RKO (cell line): ENCODE data around the gene XAGE2.
"Not testable (repeated sequence)": the region's sequence is repeated elsewhere in the genome, so short reads cannot be mapped to it uniquely, and the experiment has no call there.

Source experiments
- DNase-seq: peaks from one replicate; pipeline ENCODE4 v3.0.0-alpha.2; 2016; ENCODE audit warnings: low spot score

The XAGE2 gene

GRCh38 chrX:52368368-52369055 lies at the start of gene XAGE2:
Gene XAGE2, plus strand, starts transcription at chrX:52369021. Its CDS starts 994 bp downstream, at chrX:52370015.
- no peak for DNase-seq

- no peak for DNase-seq
Measured at GRCh38 chrX:52337410-52337809, 31.4 kb upstream of the XAGE2 start.

- DNase-seq, result peak; percentile 25
Measured at GRCh38 chrX:52341493-52341892, 27.3 kb upstream of the XAGE2 start.

- DNase-seq, result not testable (repeated sequence)
Measured at GRCh38 chrX:52343131-52343530, 25.7 kb upstream of the XAGE2 start.

GRCh38 chrX:52345402-52345801 lies 23.4 kb upstream of the XAGE2 start:
- not testable (repeated sequence) for DNase-seq

GRCh38 chrX:52346174-52347165 lies 22.4 kb upstream of the XAGE2 start:
- peak; percentile 74 for DNase-seq

GRCh38 chrX:52349681-52350080 lies 19.1 kb upstream of the XAGE2 start:
- no peak for DNase-seq

- no peak for DNase-seq
Measured at GRCh38 chrX:52352551-52352950, 16.3 kb upstream of the XAGE2 start.

- no peak for DNase-seq
Measured at GRCh38 chrX:52353838-52354237, 15.0 kb upstream of the XAGE2 start.

- no peak for DNase-seq
Measured at GRCh38 chrX:52355108-52355507, 13.7 kb upstream of the XAGE2 start.

GRCh38 chrX:52359614-52360232 lies 9.1 kb upstream of the XAGE2 start:
- no peak for DNase-seq

GRCh38 chrX:52361941-52362340 lies 6.9 kb upstream of the XAGE2 start:
- no peak for DNase-seq

- DNase-seq, result peak; percentile 15
Measured at GRCh38 chrX:52363247-52363883, 5.5 kb upstream of the XAGE2 start.

GRCh38 chrX:52378870-52379269 lies 10.0 kb downstream of the XAGE2 start:
- no peak for DNase-seq

- DNase-seq, result no peak
Measured at GRCh38 chrX:52380993-52381392, 12.2 kb downstream of the XAGE2 start.

- no peak for DNase-seq
Measured at GRCh38 chrX:52410439-52411394, 41.9 kb downstream of the XAGE2 start.

- no peak for DNase-seq
Measured at GRCh38 chrX:52415304-52415703, 46.5 kb downstream of the XAGE2 start.

- no peak for DNase-seq
Measured at GRCh38 chrX:52416816-52417215, 48.0 kb downstream of the XAGE2 start.

GRCh38 chrX:52420824-52421443 lies 52.1 kb downstream of the XAGE2 start:
- no peak for DNase-seq

GRCh38 chrX:52422884-52423283 lies 54.1 kb downstream of the XAGE2 start:
- no peak for DNase-seq
